GM11168 (cell line): ENCODE data around the gene CHKA.

Experiments
- in situ Hi-C: fragments of 300-500 bp; cut with MboI; formaldehyde crosslinking; loops from one replicate; pipeline ENCODE4 v1.12.0; 2022; ENCODE audit warnings: low sequenced_read_pairs; ENCODE audit not compliant: unreplicated experiment

CHKA gene

GRCh38 chr11:68049509-68050370 lies 71.4 kb downstream of the CHKA start:
- in situ Hi-C loops: no loop called here

- in situ Hi-C loops: no loop called here
Measured at GRCh38 chr11:68048681-68049508, 72.3 kb downstream of the CHKA start.

- in situ Hi-C loops: no loop called here
Measured at GRCh38 chr11:68047437-68048290, 73.5 kb downstream of the CHKA start.

- in situ Hi-C loops: no loop called here
Measured at GRCh38 chr11:68044898-68045351, 76.3 kb downstream of the CHKA start.

- in situ Hi-C loops: no loop called here
Measured at GRCh38 chr11:68044145-68044813, 76.9 kb downstream of the CHKA start.

- in situ Hi-C loops: no loop called here
Measured at GRCh38 chr11:68043349-68044144, 77.6 kb downstream of the CHKA start.

GRCh38 chr11:68043029-68043348 lies 78.2 kb downstream of the CHKA start:
- in situ Hi-C loops: no loop called here

GRCh38 chr11:68042219-68043028 lies 78.8 kb downstream of the CHKA start:
- in situ Hi-C loops: no loop called here

GRCh38 chr11:68041617-68042218 lies 79.5 kb downstream of the CHKA start:
- in situ Hi-C loops: no loop called here

- in situ Hi-C loops: no loop called here
Measured at GRCh38 chr11:68040957-68041591, 80.1 kb downstream of the CHKA start.

GRCh38 chr11:68040101-68040956 lies 80.9 kb downstream of the CHKA start:
- in situ Hi-C loops: no loop called here

GRCh38 chr11:68039526-68040086 lies 81.6 kb downstream of the CHKA start:
- in situ Hi-C loops: no loop called here

- in situ Hi-C loops: no loop called here
Measured at GRCh38 chr11:68038718-68039525, 82.3 kb downstream of the CHKA start, which contains the start of gene TCIRG1. Gene TCIRG1, plus strand, starts transcription at chr11:68039025. Its CDS starts 2,247 bp downstream, at chr11:68041272.

- in situ Hi-C loops: no loop called here
Measured at GRCh38 chr11:68038226-68038717, 82.9 kb downstream of the CHKA start.
